ENCODE results near the gene MAMDC2.

DNA sequence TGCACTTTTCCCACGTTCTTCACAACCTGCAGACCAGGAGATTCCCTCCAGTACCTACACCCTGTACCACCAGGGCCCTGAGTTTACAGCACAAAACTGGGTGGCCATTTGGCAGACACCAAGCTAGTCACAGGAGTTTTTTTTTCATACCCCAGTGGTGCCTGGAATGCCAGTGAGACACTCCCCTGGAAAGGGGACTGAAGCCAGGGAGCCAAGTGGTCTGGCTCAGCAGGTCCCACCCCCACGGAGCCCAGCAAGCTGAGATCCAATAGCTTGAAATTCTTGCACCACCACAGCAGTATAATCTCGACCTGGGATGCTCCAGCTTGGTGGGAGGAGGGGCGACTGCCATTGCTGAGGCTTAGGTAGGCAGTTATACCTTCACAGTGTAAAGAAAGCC, 188.8 kb downstream of the MAMDC2 start:
- TF ChIP-seq, protein P1, sequence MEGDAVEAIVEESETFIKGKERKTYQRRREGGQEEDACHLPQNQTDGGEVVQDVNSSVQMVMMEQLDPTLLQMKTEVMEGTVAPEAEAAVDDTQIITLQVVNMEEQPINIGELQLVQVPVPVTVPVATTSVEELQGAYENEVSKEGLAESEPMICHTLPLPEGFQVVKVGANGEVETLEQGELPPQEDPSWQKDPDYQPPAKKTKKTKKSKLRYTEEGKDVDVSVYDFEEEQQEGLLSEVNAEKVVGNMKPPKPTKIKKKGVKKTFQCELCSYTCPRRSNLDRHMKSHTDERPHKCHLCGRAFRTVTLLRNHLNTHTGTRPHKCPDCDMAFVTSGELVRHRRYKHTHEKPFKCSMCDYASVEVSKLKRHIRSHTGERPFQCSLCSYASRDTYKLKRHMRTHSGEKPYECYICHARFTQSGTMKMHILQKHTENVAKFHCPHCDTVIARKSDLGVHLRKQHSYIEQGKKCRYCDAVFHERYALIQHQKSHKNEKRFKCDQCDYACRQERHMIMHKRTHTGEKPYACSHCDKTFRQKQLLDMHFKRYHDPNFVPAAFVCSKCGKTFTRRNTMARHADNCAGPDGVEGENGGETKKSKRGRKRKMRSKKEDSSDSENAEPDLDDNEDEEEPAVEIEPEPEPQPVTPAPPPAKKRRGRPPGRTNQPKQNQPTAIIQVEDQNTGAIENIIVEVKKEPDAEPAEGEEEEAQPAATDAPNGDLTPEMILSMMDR (IDR thresholded peaks at IDR 0.05; ENCODE audit: insufficient read depth, low read length, poor library complexity, severe bottlenecking): no peak
- no peak for TF ChIP-seq EZH2phosphoT487 (conservative IDR thresholded peaks at IDR 0.05; ENCODE audit: low read length)
